AG10803 (cell line): ENCODE results near the gene NET1.

Source experiments
- DNase-seq: peaks from one replicate; pipeline ENCODE4 v3.0.0; 2010; ENCODE audit warnings: low read depth
- H3K4me3 ChIP-seq: 2 replicates; pipeline ENCODE4 v1.5.1; 2011; ENCODE audit warnings: mild to moderate bottlenecking, low read length, control low read depth
- TF ChIP-seq, protein P1 (sequence below): conservative IDR thresholded peaks from 2 replicates; pipeline ENCODE4 v1.5.1; 2011; ENCODE audit warnings: mild to moderate bottlenecking, low read length, control low read depth, inconsistent platforms

The NET1 gene

DNA sequence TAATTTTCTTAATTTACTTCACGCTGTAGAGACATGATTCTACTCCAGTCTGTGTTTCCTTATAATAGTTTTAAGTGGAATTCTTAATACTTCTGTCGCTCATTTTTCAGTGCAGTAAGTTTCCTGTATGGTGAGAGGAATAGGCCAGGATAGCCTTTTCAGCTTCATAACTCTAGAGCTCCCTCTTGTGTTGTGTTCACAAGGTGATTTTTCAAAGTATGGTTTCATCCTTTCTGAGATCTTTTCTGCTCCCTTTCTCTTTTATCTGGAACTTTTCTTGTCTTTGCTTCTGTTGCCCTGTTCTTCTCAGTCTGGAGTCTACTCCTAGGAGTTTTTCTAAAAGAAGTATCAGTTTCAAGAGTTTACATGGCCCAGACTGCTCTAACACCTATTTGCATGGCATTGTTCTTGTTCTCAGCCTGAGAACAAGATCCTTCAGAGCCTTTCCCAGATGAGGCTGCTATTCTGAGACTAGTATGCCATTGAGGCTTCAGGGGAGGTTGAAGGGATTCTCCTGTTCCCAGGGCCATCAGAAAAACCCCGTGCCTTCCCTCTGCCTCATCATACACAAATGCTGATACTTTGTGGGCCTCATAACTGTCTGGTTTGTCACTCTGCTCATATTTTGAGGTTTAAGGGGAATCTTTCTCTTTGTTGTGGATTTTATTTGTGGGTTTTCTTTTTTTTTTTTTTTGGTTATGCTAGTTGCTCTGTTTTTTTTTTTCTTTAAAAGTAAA, 21.8 kb downstream of the NET1 start:
- TF ChIP-seq, protein P1, sequence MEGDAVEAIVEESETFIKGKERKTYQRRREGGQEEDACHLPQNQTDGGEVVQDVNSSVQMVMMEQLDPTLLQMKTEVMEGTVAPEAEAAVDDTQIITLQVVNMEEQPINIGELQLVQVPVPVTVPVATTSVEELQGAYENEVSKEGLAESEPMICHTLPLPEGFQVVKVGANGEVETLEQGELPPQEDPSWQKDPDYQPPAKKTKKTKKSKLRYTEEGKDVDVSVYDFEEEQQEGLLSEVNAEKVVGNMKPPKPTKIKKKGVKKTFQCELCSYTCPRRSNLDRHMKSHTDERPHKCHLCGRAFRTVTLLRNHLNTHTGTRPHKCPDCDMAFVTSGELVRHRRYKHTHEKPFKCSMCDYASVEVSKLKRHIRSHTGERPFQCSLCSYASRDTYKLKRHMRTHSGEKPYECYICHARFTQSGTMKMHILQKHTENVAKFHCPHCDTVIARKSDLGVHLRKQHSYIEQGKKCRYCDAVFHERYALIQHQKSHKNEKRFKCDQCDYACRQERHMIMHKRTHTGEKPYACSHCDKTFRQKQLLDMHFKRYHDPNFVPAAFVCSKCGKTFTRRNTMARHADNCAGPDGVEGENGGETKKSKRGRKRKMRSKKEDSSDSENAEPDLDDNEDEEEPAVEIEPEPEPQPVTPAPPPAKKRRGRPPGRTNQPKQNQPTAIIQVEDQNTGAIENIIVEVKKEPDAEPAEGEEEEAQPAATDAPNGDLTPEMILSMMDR: peak; percentile 83
- DNase-seq: peak; percentile 75
- H3K4me3 ChIP-seq: no peak overlapping the region

DNA sequence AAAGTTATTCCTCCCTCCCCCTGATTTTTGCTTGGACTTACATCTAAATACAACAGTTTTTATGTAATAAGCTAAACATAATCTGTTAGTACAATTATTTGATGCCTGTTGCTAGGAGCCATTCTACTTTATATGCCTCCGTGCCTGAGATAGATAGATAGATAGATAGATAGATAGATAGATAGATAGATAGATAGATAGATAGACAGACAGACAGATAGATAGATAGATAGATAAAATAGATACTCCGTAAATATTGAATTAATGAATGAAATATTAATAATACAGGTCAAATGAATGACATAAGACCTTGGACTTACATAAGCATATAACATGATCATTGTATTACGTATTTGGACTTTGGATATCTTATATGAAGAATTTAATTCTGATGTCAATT, 23.0 kb downstream of the NET1 start:
- TF ChIP-seq, protein P1: no peak
- DNase-seq: no peak
- no peak overlapping the region for H3K4me3 ChIP-seq

DNA sequence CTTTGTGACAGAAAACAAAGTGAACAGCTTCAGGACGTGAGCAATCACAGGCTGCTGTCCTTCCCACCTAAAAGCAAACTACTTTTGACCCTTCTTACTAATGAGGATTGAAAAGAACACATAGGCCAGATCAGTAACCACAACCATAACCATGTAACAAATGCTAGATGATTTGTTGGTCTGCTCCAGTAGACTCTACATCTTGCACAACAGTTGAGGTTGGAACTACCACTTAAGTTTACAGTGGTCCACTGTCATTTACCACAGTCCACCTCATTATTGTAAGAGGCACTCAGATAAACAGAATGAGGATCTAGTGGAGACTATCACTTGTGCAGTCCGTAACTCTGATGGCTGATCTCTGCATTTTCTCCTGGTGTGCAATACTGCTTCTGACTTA, 27.8 kb downstream of the NET1 start:
- no peak for DNase-seq
- H3K4me3 ChIP-seq: no peak overlapping the region
- TF ChIP-seq, protein P1: no peak

DNA sequence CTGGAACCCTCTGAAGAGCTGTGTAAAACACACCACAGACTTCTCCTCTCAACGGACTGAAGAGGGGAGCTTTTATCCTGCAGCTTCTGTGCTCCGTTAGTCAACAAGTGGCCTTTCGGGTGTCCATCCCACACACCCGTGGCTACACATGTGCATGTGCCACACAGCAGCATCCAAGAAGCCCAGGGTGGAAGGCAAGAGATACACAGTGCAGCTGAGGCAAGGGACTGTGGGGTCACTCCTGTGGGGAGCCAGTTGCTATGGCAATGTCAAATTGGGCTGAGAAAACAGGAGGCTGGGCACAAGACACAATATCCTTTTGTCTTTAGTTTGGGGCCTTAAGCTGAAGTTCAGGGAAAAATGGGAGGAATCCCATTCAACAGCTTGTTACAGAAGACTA, 28.7 kb downstream of the NET1 start:
- no peak overlapping the region for H3K4me3 ChIP-seq
- no peak for DNase-seq
- TF ChIP-seq, protein P1: no peak

DNA sequence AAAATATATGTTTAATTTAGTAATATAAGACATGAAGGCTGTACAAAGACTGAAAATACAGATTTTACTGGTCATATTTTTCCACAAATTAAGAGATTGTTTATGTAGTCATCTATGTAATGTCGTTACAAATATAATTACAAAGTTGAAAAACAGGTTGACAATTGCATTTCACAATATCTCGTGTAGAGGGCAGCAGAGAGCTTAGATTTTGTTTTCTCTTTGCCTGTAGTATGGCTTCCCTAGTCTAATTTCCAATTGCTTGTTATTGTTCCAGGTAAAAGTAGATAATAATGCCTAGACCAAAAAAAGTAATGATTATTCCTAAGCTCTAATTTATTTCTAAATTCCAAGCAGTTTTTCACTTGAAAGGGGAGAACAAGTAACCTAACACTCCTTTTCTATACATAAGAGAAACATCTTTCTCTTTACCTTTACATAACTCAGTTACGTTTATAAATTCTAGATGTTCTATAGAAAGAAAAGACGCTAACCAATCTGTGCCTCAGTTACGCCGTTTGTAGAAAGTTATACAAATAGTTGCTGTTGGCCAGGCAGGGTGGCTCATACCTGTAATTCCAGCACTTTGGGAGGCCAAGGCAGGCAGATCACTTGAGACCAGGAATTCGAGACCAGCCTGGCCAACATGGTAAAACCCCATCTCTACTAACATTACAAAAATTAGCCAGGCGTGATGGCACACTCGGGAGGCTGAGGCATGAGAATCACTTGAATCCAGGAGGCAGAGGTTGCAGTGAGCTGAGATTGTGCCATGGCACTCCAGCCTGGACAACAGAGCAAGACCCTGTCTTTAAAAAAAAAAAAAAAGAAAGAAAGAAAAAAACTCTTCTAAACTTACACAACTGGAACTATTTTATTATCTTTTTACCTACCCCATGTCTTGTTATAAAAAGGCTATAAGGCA, 30.0 kb downstream of the NET1 start:
- TF ChIP-seq, protein P1: peak; percentile 82
- no peak overlapping the region for H3K4me3 ChIP-seq
- DNase-seq: peak; percentile 47

DNA sequence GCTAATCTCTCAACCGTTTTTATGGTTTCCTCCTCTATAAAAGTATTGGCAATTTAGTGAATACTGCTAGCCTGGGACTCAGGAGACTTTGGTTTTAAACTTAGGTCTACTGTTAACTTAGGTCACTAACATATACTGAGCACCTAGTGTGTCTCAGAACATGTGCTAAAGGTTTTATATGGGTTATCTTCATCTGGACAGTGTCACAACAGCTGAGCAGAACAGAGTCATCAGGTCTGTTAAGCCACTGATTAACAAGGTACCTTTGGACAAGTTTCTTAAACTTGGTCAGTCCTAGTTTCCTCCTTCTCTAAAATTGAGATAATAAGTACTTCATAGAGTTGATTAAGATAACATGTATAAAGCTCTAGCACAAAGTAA, 30.6 kb downstream of the NET1 start:
- TF ChIP-seq, protein P1: no peak

More for the DNA sequence above, 30.6 kb downstream of the NET1 start:
- no peak for DNase-seq
- no peak overlapping the region for H3K4me3 ChIP-seq
